AG10803 (cell line): ENCODE results near the gene CD276.

ENCODE experiments used
- DNase-seq: peaks from one replicate; pipeline ENCODE4 v3.0.0; 2010; ENCODE audit warnings: low read depth
- H3K4me3 ChIP-seq: 2 replicates; pipeline ENCODE4 v1.5.1; 2011; ENCODE audit warnings: mild to moderate bottlenecking, low read length, control low read depth
- TF ChIP-seq, protein P1 (sequence below): conservative IDR thresholded peaks from 2 replicates; pipeline ENCODE4 v1.5.1; 2011; ENCODE audit warnings: mild to moderate bottlenecking, low read length, control low read depth, inconsistent platforms

Gene CD276

DNA sequence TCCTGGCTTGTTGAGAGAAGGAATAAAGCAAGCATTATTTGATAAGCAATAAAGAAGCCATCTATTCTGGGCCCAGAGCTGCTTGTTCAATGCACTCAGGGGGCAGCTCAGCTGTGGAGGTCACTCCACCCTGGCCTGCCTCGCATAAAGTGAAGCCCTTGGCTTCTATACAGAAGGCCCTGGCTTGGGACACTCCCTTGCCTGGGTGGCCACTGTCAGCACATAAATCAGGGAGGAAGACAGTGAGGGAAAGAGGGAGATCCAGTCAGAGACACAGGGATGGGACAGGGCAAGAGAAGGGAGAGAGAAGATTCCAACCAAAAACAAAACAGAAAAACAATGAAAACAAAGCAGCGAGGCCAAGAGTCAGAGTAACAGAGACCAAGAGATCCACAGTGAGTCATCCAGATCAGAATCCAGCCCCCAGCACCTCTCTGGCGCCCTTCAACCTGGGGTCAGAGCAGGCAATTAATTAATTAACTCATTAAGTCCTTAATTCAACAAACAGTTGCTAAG is 57.2 kb downstream of the CD276 start:
- TF ChIP-seq, protein P1, sequence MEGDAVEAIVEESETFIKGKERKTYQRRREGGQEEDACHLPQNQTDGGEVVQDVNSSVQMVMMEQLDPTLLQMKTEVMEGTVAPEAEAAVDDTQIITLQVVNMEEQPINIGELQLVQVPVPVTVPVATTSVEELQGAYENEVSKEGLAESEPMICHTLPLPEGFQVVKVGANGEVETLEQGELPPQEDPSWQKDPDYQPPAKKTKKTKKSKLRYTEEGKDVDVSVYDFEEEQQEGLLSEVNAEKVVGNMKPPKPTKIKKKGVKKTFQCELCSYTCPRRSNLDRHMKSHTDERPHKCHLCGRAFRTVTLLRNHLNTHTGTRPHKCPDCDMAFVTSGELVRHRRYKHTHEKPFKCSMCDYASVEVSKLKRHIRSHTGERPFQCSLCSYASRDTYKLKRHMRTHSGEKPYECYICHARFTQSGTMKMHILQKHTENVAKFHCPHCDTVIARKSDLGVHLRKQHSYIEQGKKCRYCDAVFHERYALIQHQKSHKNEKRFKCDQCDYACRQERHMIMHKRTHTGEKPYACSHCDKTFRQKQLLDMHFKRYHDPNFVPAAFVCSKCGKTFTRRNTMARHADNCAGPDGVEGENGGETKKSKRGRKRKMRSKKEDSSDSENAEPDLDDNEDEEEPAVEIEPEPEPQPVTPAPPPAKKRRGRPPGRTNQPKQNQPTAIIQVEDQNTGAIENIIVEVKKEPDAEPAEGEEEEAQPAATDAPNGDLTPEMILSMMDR, result no peak
- DNase-seq, result peak; percentile 15
- H3K4me3 ChIP-seq, result no peak overlapping the region

DNA sequence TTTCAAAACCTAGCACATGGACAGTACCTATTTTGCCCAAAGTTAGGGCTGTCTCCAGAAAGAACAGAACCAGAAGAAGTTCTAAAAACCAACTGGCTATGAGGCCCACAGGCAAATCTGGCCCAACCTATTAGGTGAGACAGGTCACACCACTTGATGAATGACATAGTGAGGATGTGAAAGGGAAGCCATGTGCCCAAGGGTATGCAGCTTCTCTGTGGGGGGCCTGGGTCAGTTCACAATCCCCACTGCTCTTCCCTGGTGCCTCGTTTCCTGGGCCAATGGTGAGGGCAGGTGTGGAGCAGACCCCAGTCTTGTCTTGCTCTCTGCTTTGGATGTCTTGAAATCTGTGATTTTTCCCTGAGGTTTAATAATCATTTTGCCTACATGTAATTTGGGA is 60.1 kb downstream of the CD276 start:
- TF ChIP-seq, protein P1, result no peak

DNA sequence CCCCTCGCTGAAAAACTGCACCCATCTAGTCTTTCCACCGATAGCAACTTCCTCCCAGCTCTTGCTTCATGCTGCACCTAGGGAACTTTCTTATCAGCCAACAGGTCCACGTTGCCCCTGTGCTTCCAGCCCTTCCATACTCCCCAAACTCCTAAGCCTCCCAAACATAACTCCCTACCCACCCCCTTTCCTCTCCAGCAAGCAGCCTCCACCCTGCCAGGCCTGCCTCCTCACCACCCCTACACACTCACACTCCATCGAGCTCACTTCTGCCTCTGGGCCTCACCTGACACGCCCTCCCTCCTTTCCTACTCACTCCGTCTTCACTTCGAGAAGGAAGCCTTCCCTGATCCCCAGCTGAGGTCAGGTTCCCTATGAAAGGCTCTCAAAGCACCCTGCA is 60.9 kb downstream of the CD276 start:
- TF ChIP-seq, protein P1, result no peak
- no peak overlapping the region for H3K4me3 ChIP-seq
- DNase-seq, result no peak

More for the DNA sequence above, 60.1 kb downstream of the CD276 start:
- no peak overlapping the region for H3K4me3 ChIP-seq
- DNase-seq, result no peak

DNA sequence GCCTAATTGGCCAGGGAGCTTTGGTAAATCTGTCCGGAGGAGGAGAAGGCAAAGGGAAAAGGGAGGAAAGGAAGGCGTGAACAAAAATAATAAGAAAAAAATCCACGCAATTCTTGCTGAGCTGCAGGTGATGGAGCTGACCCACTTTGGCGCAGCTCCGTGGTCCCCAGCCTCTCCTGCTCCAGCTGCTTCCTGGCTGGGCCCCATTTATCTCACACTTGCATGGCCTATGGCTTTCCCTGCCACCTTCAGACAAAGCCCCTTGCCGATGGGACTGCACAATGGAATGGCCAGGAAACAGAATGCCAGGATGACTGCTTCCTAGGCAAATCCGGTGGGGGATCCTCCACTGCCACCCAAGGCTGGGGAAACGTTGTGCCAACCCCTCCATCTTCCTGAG is 62.1 kb downstream of the CD276 start:
- TF ChIP-seq, protein P1, result no peak
- DNase-seq, result no peak
- H3K4me3 ChIP-seq, result no peak overlapping the region

DNA sequence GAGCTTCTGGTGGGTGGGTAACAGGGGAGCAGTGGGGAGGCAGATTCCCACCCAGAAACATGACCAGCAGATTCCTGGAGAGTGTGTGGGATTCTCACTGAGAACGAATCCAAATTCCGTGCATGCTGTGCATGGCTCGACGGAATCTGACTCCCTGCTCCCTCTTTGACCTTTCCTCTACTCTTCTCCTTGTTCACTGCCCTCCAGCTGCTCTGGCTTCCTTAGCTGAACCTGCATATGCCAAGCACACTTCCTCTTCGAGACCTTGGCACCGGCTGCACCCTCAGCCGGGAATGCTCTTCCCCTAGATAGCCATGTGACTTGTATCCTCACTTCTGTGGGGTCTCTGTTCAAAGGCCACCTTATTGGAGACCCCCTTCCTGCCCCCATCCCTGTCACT is 62.7 kb downstream of the CD276 start:
- TF ChIP-seq, protein P1, result no peak
- no peak overlapping the region for H3K4me3 ChIP-seq
- DNase-seq, result peak; percentile 41

DNA sequence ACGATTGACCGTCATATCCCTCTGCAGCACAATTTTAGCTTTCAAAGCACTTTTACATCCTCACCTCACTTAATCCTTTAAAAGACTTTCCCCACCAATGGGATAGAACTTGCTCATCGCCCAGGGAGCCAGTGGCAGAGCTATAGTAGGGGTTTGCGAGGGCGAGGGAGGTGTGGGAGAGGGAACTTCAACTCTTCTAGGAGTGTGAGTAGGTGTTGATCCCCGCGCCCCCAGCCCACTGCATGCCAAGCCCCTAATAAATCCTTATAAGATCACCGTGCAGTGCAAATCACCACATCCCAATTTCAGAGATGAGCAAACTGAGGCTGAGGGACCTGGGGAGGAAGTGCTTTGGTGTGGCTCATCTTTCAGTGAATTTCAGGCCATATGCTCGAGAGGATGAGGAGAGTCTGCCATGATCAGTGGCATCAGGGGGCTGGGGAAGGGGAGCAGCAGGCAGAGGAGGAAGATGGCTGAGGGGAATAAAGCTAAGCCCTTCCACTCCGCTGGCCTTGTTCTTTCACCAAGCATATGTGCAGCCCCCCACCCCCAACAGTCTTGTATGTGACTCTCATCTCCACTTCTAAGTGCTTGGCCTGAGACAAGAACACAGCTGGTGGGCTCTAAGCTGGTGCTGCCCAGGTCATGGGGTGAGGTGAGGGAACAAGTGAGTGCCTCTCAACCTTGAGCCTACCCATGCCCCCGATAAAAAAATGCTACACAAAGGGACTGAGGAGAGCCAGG is 63.8 kb downstream of the CD276 start:
- TF ChIP-seq, protein P1, result no peak
- no peak for DNase-seq
- no peak overlapping the region for H3K4me3 ChIP-seq

DNA sequence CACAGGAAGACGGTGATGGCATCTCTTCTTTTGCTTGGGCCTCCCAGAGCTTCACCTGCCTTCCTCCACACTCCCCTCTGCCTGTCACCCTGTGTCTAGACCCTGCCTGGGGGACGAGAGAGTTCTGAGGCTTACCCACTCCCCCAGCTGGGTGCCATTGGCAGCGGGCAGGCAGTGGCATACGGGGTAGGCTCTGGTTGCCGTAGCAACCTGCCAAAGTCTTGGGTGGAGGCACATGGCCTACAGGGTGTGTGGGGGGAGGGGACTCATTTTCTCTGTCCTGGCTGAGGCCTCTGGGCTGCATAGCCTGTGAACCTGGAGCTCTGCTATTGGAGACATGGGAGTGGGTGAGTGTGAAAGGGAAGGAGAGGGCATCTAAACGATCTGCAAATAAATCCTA is 64.5 kb downstream of the CD276 start:
- TF ChIP-seq, protein P1, result no peak
- no peak for DNase-seq
- no peak overlapping the region for H3K4me3 ChIP-seq
